GM18519 (cell line): ENCODE results near the gene RFK.
A peak's percentile ranks its signal among the peaks of the same experiment; 100 is the strongest.

Experiments
- ATAC-seq: cut with Tn5 transposase; IDR thresholded peaks from one replicate; pipeline ENCODE4 v1.9.1; 2021; ENCODE audit warnings: mild to moderate bottlenecking, moderate library complexity; ENCODE audit not compliant: unreplicated experiment, low FRiP score

Gene RFK

GRCh38 chr9:76413658-76414057 is 19.4 kb upstream of the RFK start:
- no peak for ATAC-seq

- ATAC-seq: no peak
Observed at GRCh38 chr9:76412638-76413037, 18.4 kb upstream of the RFK start.

GRCh38 chr9:76405868-76406267 is 11.6 kb upstream of the RFK start:
- ATAC-seq: no peak

GRCh38 chr9:76405340-76405739 is 11.1 kb upstream of the RFK start:
- no peak for ATAC-seq

GRCh38 chr9:76404401-76404800 is 10.2 kb upstream of the RFK start:
- ATAC-seq: no peak

- peak; percentile 89 for ATAC-seq
Observed at GRCh38 chr9:76403352-76403751, 9.1 kb upstream of the RFK start.

GRCh38 chr9:76401580-76402354 is 7.5 kb upstream of the RFK start:
- ATAC-seq: no peak

GRCh38 chr9:76401176-76401575 is 7.0 kb upstream of the RFK start:
- ATAC-seq: no peak

GRCh38 chr9:76400534-76401096 is 6.4 kb upstream of the RFK start:
- ATAC-seq: no peak

- no peak for ATAC-seq
Observed at GRCh38 chr9:76399856-76400255, 5.6 kb upstream of the RFK start.

GRCh38 chr9:76396597-76396996 is 2.4 kb upstream of the RFK start:
- no peak for ATAC-seq

- no peak for ATAC-seq
Observed at GRCh38 chr9:76396144-76396543, 1.9 kb upstream of the RFK start.

GRCh38 chr9:76395381-76395780 is 1.2 kb upstream of the RFK start:
- ATAC-seq: no peak

GRCh38 chr9:76394960-76395252 is 680 bp upstream of the RFK start:
- ATAC-seq: peak; percentile 52

GRCh38 chr9:76390656-76391055 is 3.6 kb downstream of the RFK start:
- ATAC-seq: no peak

- no peak for ATAC-seq
Observed at GRCh38 chr9:76379494-76379893, 14.7 kb downstream of the RFK start.

GRCh38 chr9:76378367-76379073 is 15.7 kb downstream of the RFK start:
- ATAC-seq: no peak

- no peak for ATAC-seq
Observed at GRCh38 chr9:76377791-76378190, 16.4 kb downstream of the RFK start.

GRCh38 chr9:76374783-76375559 is 19.3 kb downstream of the RFK start:
- ATAC-seq: no peak

- no peak for ATAC-seq
Observed at GRCh38 chr9:76373784-76374474, 20.3 kb downstream of the RFK start.
